ENCODE results near the gene SMAD4. TPM values are rescaled to one million over a fixed set of nuclear protein-coding genes. Genes with fewer than 3 reads are reported as not detected.

The SMAD4 gene
- total RNA-seq, 1 donor from 2014 or later, result 75.1 TPM

- TF ChIP-seq POLR2AphosphoS5 (IDR thresholded peaks at IDR 0.05; ENCODE audit: insufficient read depth in 1 of 2, low read depth in 1 of 2) (no peak), POLR2A (IDR thresholded peaks at IDR 0.05) (no peak)
- TF ChIP-seq, protein P1, sequence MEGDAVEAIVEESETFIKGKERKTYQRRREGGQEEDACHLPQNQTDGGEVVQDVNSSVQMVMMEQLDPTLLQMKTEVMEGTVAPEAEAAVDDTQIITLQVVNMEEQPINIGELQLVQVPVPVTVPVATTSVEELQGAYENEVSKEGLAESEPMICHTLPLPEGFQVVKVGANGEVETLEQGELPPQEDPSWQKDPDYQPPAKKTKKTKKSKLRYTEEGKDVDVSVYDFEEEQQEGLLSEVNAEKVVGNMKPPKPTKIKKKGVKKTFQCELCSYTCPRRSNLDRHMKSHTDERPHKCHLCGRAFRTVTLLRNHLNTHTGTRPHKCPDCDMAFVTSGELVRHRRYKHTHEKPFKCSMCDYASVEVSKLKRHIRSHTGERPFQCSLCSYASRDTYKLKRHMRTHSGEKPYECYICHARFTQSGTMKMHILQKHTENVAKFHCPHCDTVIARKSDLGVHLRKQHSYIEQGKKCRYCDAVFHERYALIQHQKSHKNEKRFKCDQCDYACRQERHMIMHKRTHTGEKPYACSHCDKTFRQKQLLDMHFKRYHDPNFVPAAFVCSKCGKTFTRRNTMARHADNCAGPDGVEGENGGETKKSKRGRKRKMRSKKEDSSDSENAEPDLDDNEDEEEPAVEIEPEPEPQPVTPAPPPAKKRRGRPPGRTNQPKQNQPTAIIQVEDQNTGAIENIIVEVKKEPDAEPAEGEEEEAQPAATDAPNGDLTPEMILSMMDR (IDR thresholded peaks at IDR 0.05), result no peak
Observed at GRCh38 chr18:51133580-51134160, 103.7 kb downstream of the SMAD4 start.

More at GRCh38 chr18:51133580-51134160, 103.7 kb downstream of the SMAD4 start:
- intact Hi-C loops (cut with DNase I), result no loop called here
- Histone ChIP-seq H3K4me3 (no peak overlapping the region), H3K27me3 (no peaks in the 10 kb centered on the region), H3K36me3 (no peaks in the 10 kb centered on the region), H3K9me3 (no peaks in the 10 kb centered on the region), H3K27ac (no peak overlapping the region), H3K4me1 (peaks cover 6% of the 10 kb centered on the region)
- no peak for DNase-seq (ENCODE audit: extremely low spot score in 2 of 2)

Other genes with a start within 250 kb of the SMAD4 start
- gene MRO, start 210.2 kb upstream of the SMAD4 start, total RNA-seq, result not detected
- gene ME2, start 151.1 kb upstream of the SMAD4 start, total RNA-seq, result 32.2 TPM
- 15.5 TPM for gene ELAC1, start 62.2 kb upstream of the SMAD4 start, total RNA-seq
- 20.4 TPM for gene MEX3C, start 167.5 kb downstream of the SMAD4 start, total RNA-seq